UCSD-AML1 (cell line): ENCODE measurements around the gene GCLC.
"Not testable (repeated sequence)": the region's sequence is repeated elsewhere in the genome, so short reads cannot be mapped to it uniquely, and the experiment has no call there.

Experiments used
- DNase-seq: peaks from one replicate; lab custom pipeline; 2025; ENCODE audit not compliant: unreplicated experiment; lab: John Stamatoyannopoulos, UW

GCLC gene

GRCh38 chr6:53495506-53496499 lies 49.1 kb downstream of the GCLC start:
- DNase-seq, result no peak

- DNase-seq, result no peak
Measured at GRCh38 chr6:53494076-53494475, 50.8 kb downstream of the GCLC start.

GRCh38 chr6:53493635-53494025 lies 51.3 kb downstream of the GCLC start:
- DNase-seq, result no peak

- DNase-seq, result peak; percentile 40
Measured at GRCh38 chr6:53492860-53493634, 51.9 kb downstream of the GCLC start.

GRCh38 chr6:53487080-53487479 lies 57.8 kb downstream of the GCLC start:
- no peak for DNase-seq

- no peak for DNase-seq
Measured at GRCh38 chr6:53486679-53487078, 58.2 kb downstream of the GCLC start.

- DNase-seq, result no peak
Measured at GRCh38 chr6:53484476-53485280, 60.2 kb downstream of the GCLC start.

- DNase-seq, result peak; percentile 30
Measured at GRCh38 chr6:53483423-53484353, 61.2 kb downstream of the GCLC start.

GRCh38 chr6:53481323-53481722 lies 63.6 kb downstream of the GCLC start:
- DNase-seq, result no peak

- DNase-seq, result not testable (repeated sequence)
Measured at GRCh38 chr6:53480774-53481173, 64.1 kb downstream of the GCLC start.

GRCh38 chr6:53479871-53480270 lies 65.0 kb downstream of the GCLC start:
- DNase-seq, result no peak

- no peak for DNase-seq
Measured at GRCh38 chr6:53476964-53477363, 67.9 kb downstream of the GCLC start.

GRCh38 chr6:53474010-53474409 lies 70.9 kb downstream of the GCLC start:
- no peak for DNase-seq

GRCh38 chr6:53469163-53469562 lies 75.7 kb downstream of the GCLC start:
- no peak for DNase-seq

GRCh38 chr6:53466257-53466656 lies 78.6 kb downstream of the GCLC start:
- DNase-seq, result no peak

GRCh38 chr6:53465732-53466131 lies 79.2 kb downstream of the GCLC start:
- DNase-seq, result no peak

GRCh38 chr6:53464927-53465460 lies 79.9 kb downstream of the GCLC start:
- DNase-seq, result no peak

- no peak for DNase-seq
Measured at GRCh38 chr6:53464483-53464882, 80.4 kb downstream of the GCLC start.

- DNase-seq, result no peak
Measured at GRCh38 chr6:53461696-53462095, 83.2 kb downstream of the GCLC start.
